GM18498 (cell line): ENCODE measurements around the gene TNFRSF13B.
"Not testable (repeated sequence)": the region's sequence is repeated elsewhere in the genome, so short reads cannot be mapped to it uniquely, and the experiment has no call there.

Experiments
- ATAC-seq: cut with Tn5 transposase; IDR thresholded peaks from one replicate; pipeline ENCODE4 v1.9.1; 2021; ENCODE audit warnings: mild to moderate bottlenecking, moderate library complexity; ENCODE audit not compliant: unreplicated experiment

TNFRSF13B gene

DNA sequence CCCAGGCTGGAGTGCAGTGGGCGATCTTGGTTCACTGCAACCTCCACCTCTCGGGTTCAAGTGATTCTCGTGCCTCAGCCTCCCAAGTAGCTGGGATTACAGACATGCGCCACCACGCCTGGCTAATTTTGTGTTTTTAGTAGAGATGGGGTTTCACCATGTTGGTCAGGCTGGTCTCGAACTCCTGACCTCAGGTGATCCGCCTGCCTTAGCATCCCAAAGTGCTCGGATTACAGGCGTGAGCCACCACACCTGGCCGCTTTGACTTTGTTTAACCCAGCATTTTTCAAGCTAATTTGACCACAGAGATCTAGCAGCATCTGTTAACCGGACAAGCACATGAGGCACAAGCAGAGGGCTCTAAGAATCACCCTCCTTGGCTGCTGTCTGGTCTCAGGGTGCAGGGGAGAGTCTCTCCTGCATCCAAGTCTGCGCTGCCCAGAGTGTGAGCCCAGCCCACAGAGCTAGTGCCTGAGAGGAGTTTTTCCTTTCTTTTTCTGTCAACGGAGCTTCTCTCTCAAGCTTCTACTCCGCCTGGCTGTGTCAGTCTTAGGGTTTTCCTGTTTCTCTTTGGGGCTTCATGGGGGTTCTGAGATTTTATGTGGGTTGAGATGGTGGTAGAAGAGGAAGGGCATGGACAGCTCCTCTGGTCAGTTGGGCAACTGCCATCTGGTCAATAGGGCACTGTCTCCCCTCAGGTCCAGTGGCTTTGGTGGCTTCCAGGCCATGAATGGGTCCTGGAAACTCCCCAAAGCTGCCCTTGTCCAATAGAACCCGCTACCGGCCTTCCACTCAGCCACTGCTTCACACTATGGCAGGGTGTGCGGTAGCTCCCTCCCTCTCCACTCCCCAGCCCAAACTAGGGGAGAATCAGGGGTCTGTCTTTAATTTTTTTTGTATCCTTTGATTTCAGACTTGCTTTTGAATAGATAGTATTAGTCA lies 59.6 kb downstream of the TNFRSF13B start:
- no peak for ATAC-seq

DNA sequence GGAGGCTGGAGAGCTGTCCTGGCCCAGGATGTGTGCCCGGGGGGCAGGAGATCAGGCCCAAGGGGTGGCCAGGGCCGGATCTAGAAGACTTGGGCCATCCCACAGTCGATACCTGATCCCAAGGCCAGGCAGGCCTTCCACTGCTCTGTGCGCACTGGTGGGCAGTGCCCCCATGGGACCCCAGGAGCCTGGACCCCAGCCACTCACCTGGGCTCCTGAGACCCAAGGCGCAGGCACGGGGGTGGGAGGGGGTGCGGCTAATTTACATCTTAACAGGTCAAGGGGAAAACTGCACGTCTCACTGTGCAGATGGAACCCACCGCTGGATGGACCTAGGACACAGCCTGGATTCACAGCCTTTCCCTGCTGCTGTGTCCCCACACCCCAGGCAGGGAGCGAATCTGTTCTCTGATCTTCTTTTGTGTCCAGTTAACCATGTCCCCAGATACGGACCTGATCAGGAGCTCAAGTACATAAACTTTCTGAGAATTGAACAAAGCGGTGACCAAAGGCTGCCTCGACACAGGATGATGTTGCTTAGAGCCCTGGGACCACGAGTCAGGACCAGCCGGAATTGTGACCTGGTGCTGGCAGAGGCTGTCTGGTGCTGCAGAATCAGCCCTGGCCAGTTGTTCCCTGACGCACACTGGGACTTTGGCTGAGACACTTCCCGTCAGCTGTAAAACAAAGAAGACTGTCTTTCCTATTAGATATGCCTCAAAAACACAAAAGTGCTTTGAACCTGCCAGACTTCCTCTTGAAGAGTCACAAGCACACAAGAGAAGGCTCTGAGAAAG lies 60.6 kb downstream of the TNFRSF13B start:
- no peak for ATAC-seq

DNA sequence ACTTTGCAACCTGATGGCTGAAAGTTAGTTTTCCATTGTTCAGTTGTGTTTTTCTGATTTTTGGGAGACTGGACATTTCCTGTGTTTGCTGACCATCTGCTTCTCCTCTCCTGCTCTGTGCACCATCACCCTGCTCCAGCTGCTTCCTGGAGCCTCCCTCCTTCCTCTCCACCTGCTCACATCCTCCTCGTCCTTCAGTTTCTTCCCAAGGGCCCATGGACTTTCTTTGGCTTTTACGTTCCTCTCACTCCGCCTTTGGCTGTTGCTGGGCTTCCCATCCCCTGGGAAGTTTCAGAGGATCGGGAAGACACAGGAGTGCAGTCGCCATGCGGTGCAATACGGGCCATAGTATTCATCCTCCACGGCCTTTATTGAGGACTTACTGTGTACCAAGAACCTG lies 61.6 kb downstream of the TNFRSF13B start:
- ATAC-seq, result no peak

DNA sequence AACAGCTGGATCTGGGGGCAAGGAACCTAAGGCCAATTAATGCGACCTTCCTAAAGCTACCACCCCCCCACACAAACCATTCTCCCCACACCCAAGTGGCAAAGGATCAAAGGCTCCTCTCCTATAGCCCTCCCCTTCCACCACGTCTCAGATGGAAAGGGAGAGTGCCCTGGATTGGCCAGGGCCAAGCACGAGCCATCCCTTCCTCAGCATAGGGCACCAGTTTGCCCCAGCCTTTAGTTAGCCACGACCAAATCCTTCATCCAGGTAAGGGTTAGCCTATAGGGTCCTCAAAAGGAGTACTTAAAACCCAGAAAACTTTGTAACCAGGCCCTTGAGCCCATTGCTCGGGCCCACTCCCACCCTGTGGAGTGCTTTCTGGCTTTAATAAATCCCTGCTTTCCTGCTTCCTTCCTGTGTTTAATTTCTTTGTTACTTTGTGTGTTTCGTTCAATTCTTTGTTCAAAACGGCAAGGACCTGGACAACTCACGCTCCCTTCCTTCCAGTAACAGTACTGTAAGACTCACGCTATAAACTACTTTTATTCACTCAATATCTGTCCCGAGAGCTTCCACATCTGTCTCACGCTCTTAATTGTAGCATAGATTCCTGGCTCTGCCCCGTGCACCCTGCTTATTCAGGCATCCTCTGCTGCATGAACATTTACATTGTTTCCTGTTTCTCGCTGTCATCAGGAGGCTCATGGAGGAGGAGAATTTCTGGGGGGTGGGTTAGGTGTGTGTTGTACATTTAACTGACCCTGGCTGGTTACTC lies 62.3 kb downstream of the TNFRSF13B start:
- ATAC-seq, result no peak

DNA sequence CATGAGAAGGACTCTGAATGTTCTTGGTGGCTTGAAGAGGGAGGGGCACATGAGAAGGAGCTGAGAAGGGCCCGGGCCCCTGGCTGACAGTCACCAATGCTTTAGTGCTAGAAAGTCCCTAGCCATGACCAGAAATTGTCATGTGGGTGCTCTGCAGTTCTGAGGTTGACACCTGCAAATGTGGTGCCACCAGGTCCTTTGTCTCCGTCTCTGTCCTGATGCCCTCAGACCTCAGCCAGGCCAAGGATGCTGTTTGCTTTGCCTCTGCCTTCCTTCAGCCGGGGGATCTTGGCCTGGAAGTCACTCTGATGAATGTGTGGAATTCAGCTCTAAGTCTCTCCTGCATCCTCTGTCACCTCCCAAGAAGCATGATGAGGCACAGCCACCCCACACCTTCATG lies 63.6 kb downstream of the TNFRSF13B start:
- no peak for ATAC-seq

DNA sequence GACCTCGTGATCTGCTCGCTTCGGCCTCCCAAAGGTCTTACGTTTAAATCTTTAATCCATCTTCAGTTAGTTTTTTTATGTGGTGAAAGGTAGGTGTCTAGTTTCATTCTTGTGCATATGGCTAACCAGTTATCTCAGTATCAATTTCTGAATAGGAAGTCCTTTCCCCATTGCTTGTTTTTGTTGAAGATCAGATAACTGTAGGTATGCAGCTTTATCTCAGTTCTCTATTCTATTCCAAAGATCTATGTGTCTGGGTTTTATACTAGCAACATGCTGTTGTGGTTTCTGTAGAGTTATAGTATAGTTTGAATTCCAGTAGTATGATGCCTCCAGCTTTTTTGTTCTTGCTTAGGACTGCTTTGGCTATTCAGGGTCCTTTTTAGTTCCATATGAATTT lies 65.2 kb downstream of the TNFRSF13B start:
- ATAC-seq, result no peak

DNA sequence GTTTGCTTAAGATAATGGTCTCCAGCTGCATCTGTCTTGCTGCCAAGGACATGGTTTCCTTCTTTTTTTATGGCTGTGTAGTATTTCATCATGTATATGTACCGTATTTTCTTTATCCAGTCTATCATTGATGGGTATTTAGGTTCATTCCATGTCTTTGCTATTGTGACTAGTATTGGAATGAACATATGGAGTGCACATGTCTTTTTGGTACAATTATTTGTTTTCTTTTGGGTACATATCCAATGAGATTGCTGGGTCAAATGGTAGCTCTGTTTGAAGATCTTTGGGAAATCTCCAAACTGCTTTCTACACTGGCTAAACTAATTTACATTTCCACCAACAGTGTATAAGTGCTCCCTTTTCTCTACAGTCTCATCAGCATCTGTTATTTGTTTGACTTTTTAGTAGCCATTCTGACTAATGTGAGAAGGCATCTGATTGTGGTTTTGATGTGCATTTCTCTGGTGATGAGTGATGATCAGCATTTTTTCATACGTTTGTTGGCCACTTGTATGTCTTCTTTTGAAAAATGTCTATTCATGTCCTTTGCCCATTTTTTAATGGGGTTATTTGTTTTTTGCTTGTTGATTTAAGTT lies 66.2 kb downstream of the TNFRSF13B start:
- no peak for ATAC-seq

DNA sequence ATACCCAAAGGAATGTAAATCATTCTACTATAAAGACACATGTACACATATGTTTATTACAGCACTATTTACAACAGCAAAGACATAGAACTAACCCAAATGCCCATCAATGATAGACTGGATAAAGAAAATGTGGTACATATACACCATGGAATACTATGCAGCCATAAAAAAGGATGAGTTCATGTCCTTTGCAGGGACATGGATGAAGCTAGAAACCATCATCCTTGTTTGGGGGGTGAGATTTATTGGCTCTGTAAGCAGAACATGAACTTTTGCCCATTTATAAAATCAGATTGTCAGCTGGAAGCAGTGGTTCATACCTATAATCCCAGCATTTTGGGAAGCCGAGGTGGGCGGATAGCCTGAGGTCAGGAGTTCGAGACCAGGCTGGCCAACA lies 68.8 kb downstream of the TNFRSF13B start:
- not testable (repeated sequence) for ATAC-seq

DNA sequence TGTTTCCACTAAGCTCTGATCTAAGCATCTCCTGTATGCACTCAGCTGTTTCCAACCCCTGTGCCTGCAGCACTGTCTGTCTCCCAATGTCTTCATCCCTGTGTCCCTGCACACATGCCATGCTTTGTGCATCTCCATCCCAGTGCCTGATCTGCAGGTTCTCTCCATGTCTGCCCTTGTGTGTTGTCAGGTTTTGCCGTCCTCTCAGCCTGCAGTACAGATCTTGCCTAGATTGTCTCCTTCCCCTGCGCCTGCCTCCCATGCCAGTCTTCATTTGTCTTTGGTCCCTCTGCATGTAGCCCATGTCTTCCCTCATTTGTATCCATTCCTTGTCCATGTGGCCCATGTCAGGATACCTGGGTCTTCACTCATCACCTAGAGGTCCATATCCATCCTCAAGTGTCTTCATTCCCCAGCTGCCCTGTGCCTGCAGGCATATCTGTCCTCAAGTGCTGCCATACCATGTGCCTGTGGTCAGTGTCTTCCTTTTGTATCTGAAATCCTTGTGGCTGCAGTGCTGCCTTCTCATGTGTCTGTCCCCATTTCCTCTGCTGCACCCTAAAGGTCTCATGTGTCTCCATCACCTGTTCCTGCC lies 71.5 kb downstream of the TNFRSF13B start:
- ATAC-seq, result no peak

DNA sequence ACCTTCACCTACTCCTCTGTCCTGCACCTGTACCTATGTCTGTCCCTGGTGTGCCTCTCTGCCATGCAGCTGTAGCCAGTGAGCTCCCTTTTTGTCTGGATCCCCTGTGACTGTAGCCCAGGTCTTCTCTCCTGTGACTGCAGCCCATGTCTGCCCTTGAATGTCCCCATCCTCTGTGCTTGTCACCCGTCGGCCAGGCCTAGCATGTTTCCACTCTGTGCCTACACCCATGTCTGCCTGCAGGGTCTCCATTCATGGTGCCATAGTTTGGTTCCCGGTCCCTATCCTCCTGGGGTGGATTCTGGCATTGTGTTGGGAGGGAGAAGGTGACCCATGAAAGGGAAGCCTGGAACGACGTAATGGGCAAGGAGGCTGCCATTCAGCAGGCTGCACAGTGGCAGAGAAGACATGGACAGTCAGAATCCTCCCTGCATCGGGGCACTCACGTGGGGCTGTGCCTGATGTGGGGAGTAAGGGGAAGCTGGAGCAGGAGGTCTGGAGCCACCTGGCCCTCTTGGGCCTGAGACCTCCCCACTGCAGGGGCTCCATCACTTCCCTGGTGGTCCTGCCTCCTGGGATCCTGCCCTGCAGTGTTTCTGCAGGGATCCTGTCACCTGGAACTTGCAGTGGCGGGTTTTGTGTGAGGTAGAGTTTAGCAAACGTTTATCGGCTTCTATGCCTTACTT lies 74.6 kb downstream of the TNFRSF13B start:
- ATAC-seq, result not testable (repeated sequence)

DNA sequence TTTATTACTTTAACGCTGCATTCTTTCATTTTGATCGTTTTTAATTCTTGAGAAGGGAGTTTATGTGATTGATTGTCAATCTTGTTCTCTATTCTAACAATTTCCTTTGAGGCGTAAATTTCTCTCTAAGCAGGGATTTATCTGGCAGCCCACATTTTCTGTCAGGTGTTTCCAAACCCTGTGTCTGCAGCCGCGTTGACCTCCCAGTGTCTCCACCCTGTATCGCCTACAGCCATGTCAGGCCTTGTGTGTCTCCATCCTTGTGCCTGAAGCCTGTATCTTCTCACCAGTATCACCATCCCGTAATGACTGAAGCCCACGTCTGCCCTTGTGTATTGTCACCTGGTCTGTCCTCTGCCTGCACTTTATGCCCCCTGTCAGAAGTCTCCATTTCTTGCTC lies 75.7 kb downstream of the TNFRSF13B start:
- not testable (repeated sequence) for ATAC-seq

DNA sequence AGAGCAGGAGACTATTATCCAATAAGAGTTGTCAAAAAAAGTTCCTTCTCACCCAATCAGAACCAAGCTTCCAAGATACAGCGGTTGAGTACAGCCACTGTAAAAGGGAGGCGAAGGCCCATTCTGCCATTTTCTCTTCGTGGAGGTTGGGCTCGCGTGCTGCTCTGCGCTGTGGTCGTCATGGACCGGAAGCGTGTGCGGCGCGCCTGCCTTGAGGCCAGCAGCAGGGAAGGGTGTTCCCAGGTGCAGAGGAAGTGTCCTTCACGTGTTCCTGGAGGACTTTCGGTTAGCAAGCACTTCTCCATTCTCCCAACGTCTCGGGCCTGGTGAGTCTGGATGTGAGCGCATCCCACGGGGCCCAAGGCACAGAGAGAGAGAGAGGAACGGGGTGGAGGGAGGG lies 78.4 kb downstream of the TNFRSF13B start:
- ATAC-seq, result not testable (repeated sequence)

DNA sequence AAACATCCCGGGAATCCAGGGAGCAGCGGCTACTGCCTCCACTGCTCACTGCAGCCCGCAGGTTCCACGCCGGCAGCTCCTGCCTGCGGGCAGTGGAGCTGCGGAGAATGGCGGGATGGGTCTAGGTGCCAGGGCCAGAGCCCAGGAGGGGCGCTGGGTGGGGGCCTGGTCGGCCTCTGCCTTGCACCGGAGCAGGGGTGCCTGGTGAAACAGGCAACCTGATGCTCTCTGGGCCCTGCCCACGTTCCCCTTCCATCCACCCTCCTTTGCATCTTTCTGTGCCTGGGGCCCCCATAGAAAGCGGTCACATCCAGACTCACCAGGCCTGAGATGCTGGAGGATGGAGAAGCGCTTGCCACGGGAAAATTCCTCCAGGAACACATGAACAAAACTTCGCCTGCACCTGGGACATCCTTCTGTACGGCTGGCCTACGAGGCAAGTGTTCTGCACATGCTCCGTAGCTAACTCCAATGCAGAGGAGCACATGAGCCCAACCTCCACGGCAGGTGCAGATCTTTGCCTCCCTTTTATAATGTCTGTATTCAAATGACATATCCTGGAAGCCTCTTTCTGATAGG lies 79.0 kb downstream of the TNFRSF13B start:
- not testable (repeated sequence) for ATAC-seq

DNA sequence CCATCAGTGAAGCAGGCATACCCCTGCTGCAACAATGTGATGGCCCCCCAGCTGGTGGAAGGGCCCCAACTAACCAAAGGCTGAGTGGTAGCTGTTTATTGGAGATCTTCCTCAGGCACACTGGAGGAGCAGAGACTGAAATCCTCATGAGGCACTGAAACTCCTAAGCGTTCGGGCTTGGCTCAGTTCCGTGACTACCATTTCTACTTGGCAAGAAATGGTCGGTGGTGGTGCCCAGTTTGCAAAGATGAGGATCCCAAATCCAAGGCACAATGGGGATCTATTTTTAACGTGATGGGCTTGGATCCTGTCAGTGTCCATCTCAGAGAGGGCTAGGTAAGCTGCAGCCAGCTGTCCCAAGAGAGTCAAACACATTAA lies 82.8 kb downstream of the TNFRSF13B start:
- ATAC-seq, result no peak
